Adrenal gland (tissue), 12 donors: ENCODE measurements around the gene CHID1. TPM values are rescaled to one million over a fixed set of nuclear protein-coding genes. Genes with fewer than 3 reads are reported as not detected.

Experiments used
- DNase-seq, 7 donors: peaks; one replicate each; pipeline ENCODE4 v3.0.0-alpha.2; 2019 to 2020
- H3K27ac ChIP-seq, 5 donors: fragments of 200-600 bp; sonication (generic) in 4 of 5; 1 replicate in 3 of 5; 2 replicates in 2 of 5; pipeline versions ENCODE4 v1.5.1 to v1.8.0; 2016 to 2020; ENCODE audit warnings: mild to moderate bottlenecking in 1 of 5
- H3K27me3 ChIP-seq: fragments of 200-600 bp; 2 replicates; pipeline ENCODE4 v1.8.0; 2021
- H3K36me3 ChIP-seq, 2 donors: fragments of 200-600 bp; replicated peaks in 1 of 2; 1 replicate in 1 of 2; 2 replicates in 1 of 2; pipeline versions ENCODE4 v1.5.1 to v1.8.0; 2018 to 2022
- H3K4me1 ChIP-seq, 2 donors: fragments of 200-600 bp; replicated peaks in 1 of 2; 1 replicate in 1 of 2; 2 replicates in 1 of 2; pipeline versions ENCODE4 v1.5.1 to v1.8.0; 2018 to 2021
- H3K4me3 ChIP-seq, 4 donors: fragments of 200-600 bp; sonication (generic) in 3 of 4; one replicate each; pipeline ENCODE4 v1.5.1; 2016 to 2018
- H3K9me3 ChIP-seq, 3 donors: fragments of 200-600 bp; sonication (generic) in 1 of 3; replicated peaks in 1 of 3; 1 replicate in 2 of 3; 2 replicates in 1 of 3; pipeline versions ENCODE4 v1.5.1 to v1.8.0; 2016 to 2021
- POLR2A ChIP-seq, 2 donors: fragments of 450-650 bp; IDR thresholded peaks; one replicate each; pipeline ENCODE4 v1.6.1; 2017; ENCODE audit warnings: antibody characterized with exemption in 2 of 2, mild to moderate bottlenecking in 2 of 2, moderate library complexity in 1 of 2
- WGBS, 4 donors: extraction: QIAGEN DNeasy Blood & Tissue Kit in 2 of 4; methylation state at CpG; one replicate each; pipeline versions ENCODE4 v1.1.5 to v1.1.7; 2013 to 2017; 5-methylcytosine and 5-hydroxymethylcytosine counted together
- intact Hi-C, 2 donors: fragments of 100-400 bp; cut with DNase I; formaldehyde crosslinking; loops; one replicate each; pipeline versions ENCODE4 v1.14.1 to v1.15.0; 2022 to 2023
- polyA plus RNA-seq, 3 donors: library from polyadenylated mRNA; stranded (reverse); fragments of 200-250 nt in 2 of 3; fragments of 350-450 nt in 1 of 3; fragmentation: Illumina TruSeq in 1 of 3; extraction: RNeasy Lipid Tissue Mini Kit (QIAGEN cat#74804) in 1 of 3; gene quantifications; one replicate each; pipeline ENCODE4 v1.2.3, GENCODE V29; 2013 to 2014
- total RNA-seq, 9 donors: library from RNA; depleted of rRNA in 4 of 9; stranded (reverse); fragments of >200 nt in 4 of 9; fragments of 120-200 nt in 1 of 9; fragmentation: NEBNext Ultra II Directional in 1 of 9; extraction: Animal tissue kit (Norgen Biotek cat#: 25700) in 1 of 9; gene quantifications; one replicate each; pipeline versions ENCODE4 v1.1.0 to v1.2.4, GENCODE V29; 2013 to 2023
- TF ChIP-seq, protein P1 (sequence below), 6 experiments: fragments of 450-650 bp in 4 of 6; fragments of 200-600 bp in 2 of 6; sonication (generic) in 1 of 6; IDR thresholded peaks; 1 replicate in 5 of 6; 2 replicates in 1 of 6; pipeline versions ENCODE4 v1.5.1 to v1.8.0; 2016 to 2021; ENCODE audit warnings: antibody characterized with exemption in 6 of 6, mild to moderate bottlenecking in 2 of 6, moderate library complexity in 1 of 6
- donor health status: healthy with polysubstance abuse.
- donor health status: Bipolar disorder and iron deficiency.
- donor health status: DM: yes; HTN: yes; CAD: no.
- donor health status: DM: no; HTN: no; CAD: no.
- donor health status: DM: no; HTN: no; CAD: no.
- donor health status: DM: yes; HTN: yes; CAD: no.

Gene CHID1
- total and polyA plus RNA-seq, 12 donors: 39.2 to 220 (median 96.6) TPM

DNA sequence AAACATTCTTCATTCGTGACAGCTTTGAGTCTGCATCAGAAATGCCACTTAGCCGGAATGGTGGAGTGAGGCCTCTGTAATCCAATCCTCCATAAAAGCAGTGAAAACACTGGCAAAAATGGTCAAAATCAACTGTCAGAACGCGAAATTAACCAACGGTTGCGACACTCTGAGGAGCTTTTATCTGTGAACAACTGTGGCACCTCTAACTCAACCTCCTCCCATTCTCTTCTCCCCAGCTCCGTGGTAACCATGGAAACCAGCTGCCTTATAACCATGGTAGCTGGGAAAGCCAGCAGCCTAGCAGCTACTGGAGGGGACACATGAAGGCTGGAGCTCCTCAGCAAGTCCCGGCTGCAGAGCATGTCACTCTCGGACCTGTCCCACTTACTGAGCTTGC, 35.4 kb upstream of the CHID1 start:
- TF ChIP-seq, protein P1, sequence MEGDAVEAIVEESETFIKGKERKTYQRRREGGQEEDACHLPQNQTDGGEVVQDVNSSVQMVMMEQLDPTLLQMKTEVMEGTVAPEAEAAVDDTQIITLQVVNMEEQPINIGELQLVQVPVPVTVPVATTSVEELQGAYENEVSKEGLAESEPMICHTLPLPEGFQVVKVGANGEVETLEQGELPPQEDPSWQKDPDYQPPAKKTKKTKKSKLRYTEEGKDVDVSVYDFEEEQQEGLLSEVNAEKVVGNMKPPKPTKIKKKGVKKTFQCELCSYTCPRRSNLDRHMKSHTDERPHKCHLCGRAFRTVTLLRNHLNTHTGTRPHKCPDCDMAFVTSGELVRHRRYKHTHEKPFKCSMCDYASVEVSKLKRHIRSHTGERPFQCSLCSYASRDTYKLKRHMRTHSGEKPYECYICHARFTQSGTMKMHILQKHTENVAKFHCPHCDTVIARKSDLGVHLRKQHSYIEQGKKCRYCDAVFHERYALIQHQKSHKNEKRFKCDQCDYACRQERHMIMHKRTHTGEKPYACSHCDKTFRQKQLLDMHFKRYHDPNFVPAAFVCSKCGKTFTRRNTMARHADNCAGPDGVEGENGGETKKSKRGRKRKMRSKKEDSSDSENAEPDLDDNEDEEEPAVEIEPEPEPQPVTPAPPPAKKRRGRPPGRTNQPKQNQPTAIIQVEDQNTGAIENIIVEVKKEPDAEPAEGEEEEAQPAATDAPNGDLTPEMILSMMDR (IDR thresholded peaks at IDR 0.05): no peak
- no peak for TF ChIP-seq POLR2A (IDR thresholded peaks at IDR 0.05)

DNA sequence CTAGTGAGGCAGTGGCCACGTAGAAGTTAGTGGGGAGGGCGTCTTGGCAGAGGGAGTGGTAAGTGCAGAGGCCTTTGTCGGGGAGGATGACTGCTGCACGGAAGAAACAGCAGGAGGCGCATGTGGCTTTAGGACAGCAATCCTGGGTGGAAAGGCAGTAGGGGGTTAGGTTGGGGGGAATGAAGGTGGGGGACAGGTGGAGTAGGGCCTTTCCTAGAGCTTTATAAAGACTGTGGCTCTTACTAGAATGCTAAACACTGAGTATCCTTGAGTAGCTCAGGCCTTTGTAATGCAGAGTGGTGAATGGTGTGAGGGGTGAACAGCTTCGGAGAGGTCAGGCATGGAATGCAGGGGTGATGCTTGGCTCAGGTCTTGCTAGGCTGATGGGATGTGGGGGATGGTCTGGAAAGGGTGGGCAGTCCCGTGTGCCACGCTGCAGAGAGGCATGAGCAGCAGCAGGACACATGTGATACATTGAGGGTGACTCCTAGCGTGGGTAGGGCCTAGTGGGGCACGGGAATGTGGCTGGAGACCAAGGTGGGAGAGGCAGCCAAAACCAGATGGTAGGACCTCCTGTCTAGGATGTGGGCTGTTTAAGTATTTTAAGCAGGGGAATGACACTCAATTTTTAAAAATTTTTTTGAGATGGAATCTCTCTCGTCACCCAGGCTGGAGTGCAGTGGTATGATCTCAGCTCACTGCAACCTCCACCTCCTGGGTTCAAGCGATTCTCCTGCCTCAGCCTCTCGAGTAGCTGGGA, 34.3 kb upstream of the CHID1 start:
- Histone ChIP-seq H3K4me1 (peaks cover 26 to 32% of the 10 kb centered on the region in 2 donors), H3K4me3 (no peak overlapping the region), H3K36me3 (peaks cover 0 to 11% of the 10 kb centered on the region in 2 donors), H3K27ac (no peak overlapping the region), H3K27me3 (no peaks in the 10 kb centered on the region), H3K9me3 (no peaks in the 10 kb centered on the region)
- no peak for DNase-seq
- 76 to 83% (median 80%) methylated on average over 13 of the region's 13 CpGs for WGBS, 4 donors
- TF ChIP-seq, protein P1 (IDR thresholded peaks at IDR 0.05): no peak
- TF ChIP-seq POLR2A (IDR thresholded peaks at IDR 0.05): no peak
- intact Hi-C loops: no loop called here

More for the DNA sequence above, 35.4 kb upstream of the CHID1 start:
- WGBS, 4 donors: 72 to 82% (median 75%) methylated on average over 9 of the region's 9 CpGs
- Histone ChIP-seq H3K27me3 (no peaks in the 10 kb centered on the region), H3K36me3 (peaks cover 0 to 11% of the 10 kb centered on the region in 2 donors), H3K9me3 (no peaks in the 10 kb centered on the region), H3K4me1 (peaks cover 24 to 25% of the 10 kb centered on the region in 2 donors), H3K27ac (no peak overlapping the region), H3K4me3 (no peak overlapping the region)
- DNase-seq: peak in 1 of 7 donors; percentile 75
- intact Hi-C loops: no loop called here

DNA sequence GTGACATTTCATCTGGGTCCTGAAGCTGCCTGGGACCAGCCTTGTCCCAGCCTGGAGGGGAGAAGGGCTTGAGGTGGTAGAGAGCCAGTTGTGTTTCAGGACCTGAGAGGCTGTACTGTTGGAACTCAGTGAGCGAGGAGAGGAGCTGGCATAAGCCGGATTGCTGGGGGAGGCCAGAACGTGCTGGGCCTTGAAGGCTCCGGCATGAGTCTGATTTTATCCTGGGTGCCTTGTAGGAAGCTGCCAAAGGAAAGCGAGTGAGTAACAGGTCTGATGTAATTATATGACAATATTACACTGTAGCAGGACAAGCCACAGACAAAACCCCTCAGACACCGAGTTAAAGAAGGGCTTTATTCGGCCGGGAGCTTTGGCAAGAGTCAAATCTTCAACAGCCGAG, 32.2 kb upstream of the CHID1 start:
- intact Hi-C loops: no loop called here
- Histone ChIP-seq H3K4me1 (peaks cover 26 to 36% of the 10 kb centered on the region in 2 donors), H3K27ac (peak overlapping the region in 3 of 5 donors; percentile 62 to 73 (median 70)), H3K9me3 (no peaks in the 10 kb centered on the region), H3K27me3 (no peaks in the 10 kb centered on the region), H3K4me3 (no peak overlapping the region), H3K36me3 (peaks cover 0 to 11% of the 10 kb centered on the region in 2 donors)
- 41 to 60% (median 53%) methylated on average over 9 of the region's 9 CpGs for WGBS, 4 donors
- peak; percentile 56 to 78 (median 74) for DNase-seq
- TF ChIP-seq, protein P1 (IDR thresholded peaks at IDR 0.05): no peak
- TF ChIP-seq POLR2A (IDR thresholded peaks at IDR 0.05): peak in 1 of 2 donors; percentile 29

- WGBS, 4 donors: 76 to 83% (median 78%) methylated on average over 9 to 11 of the region's 11 CpGs
- H3K36me3 ChIP-seq: peaks cover 0 to 11% of the 10 kb centered on the region in 2 donors
- DNase-seq: no peak
- H3K9me3 ChIP-seq: no peaks in the 10 kb centered on the region
- H3K27me3 ChIP-seq: no peaks in the 10 kb centered on the region
- H3K4me3 ChIP-seq: no peak overlapping the region
- intact Hi-C loops: no loop called here
- peak overlapping the region in 1 of 5 donors; percentile 38 for H3K27ac ChIP-seq
- H3K4me1 ChIP-seq: peaks cover 26 to 38% of the 10 kb centered on the region in 2 donors
- TF ChIP-seq POLR2A (IDR thresholded peaks at IDR 0.05): no peak
- TF ChIP-seq, protein P1 (IDR thresholded peaks at IDR 0.05): no peak
Observed at GRCh38 chr11:940496-941135, 30.0 kb upstream of the CHID1 start.
